Measurements from ENCODE around the gene NABP2. TPM values are rescaled to one million over a fixed set of nuclear protein-coding genes. Genes with fewer than 3 reads are reported as not detected.
"Not testable (repeated sequence)": the region's sequence is repeated elsewhere in the genome, so short reads cannot be mapped to it uniquely, and the experiment has no call there.

The NABP2 gene
- total and polyA plus RNA-seq, 2 of the 4 experiments (the other 2 are of a cell fraction) = 29.2 to 37.4 TPM

GRCh38 chr12:56196818-56197550 lies 27.2 kb upstream of the NABP2 start:
- H3K27me3 ChIP-seq (ENCODE audit: control insufficient read depth, insufficient read depth, low read length); H3K4me1 ChIP-seq (ENCODE audit: control insufficient read depth, insufficient read depth, low read length); H3K56ac ChIP-seq (ENCODE audit: extremely low read depth, insufficient read depth, low read length); H2AK9ac ChIP-seq (replicated peaks; ENCODE audit: low read depth, low read length, poor library complexity); H4K20me1 ChIP-seq (ENCODE audit: insufficient read depth, low read length); dilution Hi-C loops (cut with HindIII; ENCODE audit: low sequenced_read_pairs, unreplicated experiment); H3K79me1 ChIP-seq (ENCODE audit: low read depth in 1 of 2, low read length in 2 of 2); H2BK15ac ChIP-seq (ENCODE audit: low read depth, low read length); H3K9me3 ChIP-seq (ENCODE audit: control insufficient read depth, insufficient read depth, low read length); H3K4me3 ChIP-seq (ENCODE audit: insufficient read depth, low read depth, low read length); H3K4me2 ChIP-seq (ENCODE audit: low read depth, low read length); H2BK20ac ChIP-seq (ENCODE audit: low read depth, low read length); H3K36me3 ChIP-seq (ENCODE audit: control insufficient read depth, insufficient read depth, low read length); H2AK5ac ChIP-seq (ENCODE audit: low read depth, low read length); H3K9me1 ChIP-seq (ENCODE audit: insufficient read depth, low read length); H3K14ac ChIP-seq (replicated peaks; ENCODE audit: low read depth, low read length); H3K18ac ChIP-seq (ENCODE audit: low read depth, low read length); H3K9ac ChIP-seq (ENCODE audit: low read depth, low read length); BruUV-seq (replicated peaks); in situ Hi-C loops (cut with MboI; ENCODE audit: low sequenced_read_pairs); H3K23ac ChIP-seq (ENCODE audit: low read depth, low read length): not testable (repeated sequence)
- peak overlapping the region; percentile 18 for H2AFZ ChIP-seq (replicated peaks; ENCODE audit: low read length, poor library complexity)
- intact Hi-C loops (cut with micrococcal nuclease) = loop anchor here (1.0 to 2.0 kb wide), 2 partner anchors 27 to 78 kb away; partner anchors contain the start of genes NABP2 and ZC3H10
- H4K91ac ChIP-seq (ENCODE audit: insufficient read depth, low read depth, low read length) = peak overlapping the region; percentile 21
- H4K8ac ChIP-seq (ENCODE audit: low read depth in 2 of 2, low read length in 2 of 2) = peak overlapping the region in 1 of 2 experiments; percentile 2; a peak in 1 of 4 replicates
- DNase-seq = peak; percentile 96
- H3K4ac ChIP-seq (ENCODE audit: low read depth, low read length) = peak overlapping the region; percentile 12
- 0 out of 2 replicates have a peak overlapping the region, but pooled peaks have one; percentile 0 for H2BK120ac ChIP-seq (ENCODE audit: low read depth, low read length)
- POLR2A ChIA-PET (ENCODE audit: unreplicated experiment) = interaction anchor here (0.6 to 0.9 kb wide), 2 partner anchors 25 to 104 kb away, joined by 3 to 4 read pairs; partner anchors contain the start of gene RNF41
- CTCF ChIA-PET = interaction anchor here (1.5 to 1.6 kb wide), 2 partner anchors 9 to 25 kb away, joined by 4 to 8 read pairs; partner anchors contain the start of gene RNF41
- H4K5ac ChIP-seq (ENCODE audit: low read depth, low read length) = peak overlapping the region; percentile 63; the same call in 1 of the 2 replicates
- 33% methylated on average over 3 of the region's 11 CpGs; no CpG with 5 or more reads in 1 of the 2 experiments for WGBS, 2 experiments (ENCODE audit: extremely low coverage in 2 of 2, insufficient read length in 1 of 2)
- TF ChIP-seq CEBPB (IDR thresholded peaks at IDR 0.05; ENCODE audit: low read depth, low read length) = peak; percentile 91
- peak overlapping the region; percentile 60; the same call in 1 of the 2 replicates for H3K27ac ChIP-seq (ENCODE audit: insufficient read depth, low read length)
- peak overlapping the region; percentile 45 for H2BK5ac ChIP-seq (ENCODE audit: low read depth, low read length, poor library complexity, severe bottlenecking)
- ATAC-seq (ENCODE audit: low read depth) = peak; percentile 80
